Skeletal muscle tissue (tissue), 4 donors: ENCODE measurements around the gene THSD7A. TPM values are rescaled to one million over a fixed set of nuclear protein-coding genes. Genes with fewer than 3 reads are reported as not detected.

Experiments
- H3K27ac ChIP-seq: one replicate; pipeline ENCODE4 v1.7.0; 2013; ENCODE audit warnings: mild to moderate bottlenecking, low read depth, low read length, inconsistent platforms
- H3K27me3 ChIP-seq, 3 donors: one replicate each; pipeline ENCODE4 v1.7.0; 2013; ENCODE audit warnings: low read length in 3 of 3; ENCODE audit not compliant: control insufficient read depth in 3 of 3, insufficient read depth in 3 of 3
- H3K36me3 ChIP-seq, 3 donors: one replicate each; pipeline ENCODE4 v1.7.0; 2013; ENCODE audit warnings: low read length in 3 of 3; ENCODE audit not compliant: control insufficient read depth in 3 of 3, insufficient read depth in 3 of 3
- H3K4me1 ChIP-seq, 3 donors: one replicate each; pipeline ENCODE4 v1.7.0; 2013; ENCODE audit warnings: low read length in 3 of 3, mild to moderate bottlenecking in 3 of 3; ENCODE audit not compliant: control insufficient read depth in 3 of 3, insufficient read depth in 3 of 3
- H3K4me3 ChIP-seq, 3 donors: one replicate each; pipeline ENCODE4 v1.7.0; 2013; ENCODE audit warnings: low read length in 3 of 3
- H3K9ac ChIP-seq, 3 donors: one replicate each; pipeline ENCODE4 v1.7.0; 2013; ENCODE audit warnings: low read length in 3 of 3, mild to moderate bottlenecking in 3 of 3, moderate library complexity in 2 of 3, low read depth in 1 of 3
- H3K9me3 ChIP-seq, 3 donors: one replicate each; pipeline ENCODE4 v1.7.0; 2013; ENCODE audit warnings: low read length in 3 of 3; ENCODE audit not compliant: control insufficient read depth in 3 of 3
- total RNA-seq: library from RNA; depleted of rRNA; stranded (reverse); fragments of >200 nt; gene quantifications from one replicate; pipeline ENCODE4 v1.2.3, GENCODE V29; 2014
- donor health status: Osteomylitis.

The THSD7A gene
- total RNA-seq, 1 donor from 2014 or later = 4.7 TPM

- no peaks in the 10 kb centered on the region for H3K4me1 ChIP-seq
- H3K36me3 ChIP-seq = no peaks in the 10 kb centered on the region
- H3K27me3 ChIP-seq = no peaks in the 10 kb centered on the region
- no peaks in the 10 kb centered on the region for H3K9me3 ChIP-seq
- no peak overlapping the region for H3K9ac ChIP-seq
- H3K27ac ChIP-seq = no peak overlapping the region
- H3K4me3 ChIP-seq = no peak overlapping the region
Measured at GRCh38 chr7:11818281-11818680, 13.7 kb downstream of the THSD7A start.

GRCh38 chr7:11817111-11817740 lies 14.8 kb downstream of the THSD7A start:
- Histone ChIP-seq H3K4me1 (no peaks in the 10 kb centered on the region), H3K4me3 (no peak overlapping the region), H3K36me3 (no peaks in the 10 kb centered on the region), H3K27ac (no peak overlapping the region), H3K9me3 (no peaks in the 10 kb centered on the region), H3K27me3 (no peaks in the 10 kb centered on the region), H3K9ac (no peak overlapping the region)

GRCh38 chr7:11811709-11812108 lies 20.3 kb downstream of the THSD7A start:
- Histone ChIP-seq H3K27me3 (no peaks in the 10 kb centered on the region), H3K27ac (no peak overlapping the region), H3K9ac (no peak overlapping the region), H3K4me3 (no peak overlapping the region), H3K9me3 (no peaks in the 10 kb centered on the region), H3K36me3 (no peaks in the 10 kb centered on the region), H3K4me1 (no peaks in the 10 kb centered on the region)

DNA sequence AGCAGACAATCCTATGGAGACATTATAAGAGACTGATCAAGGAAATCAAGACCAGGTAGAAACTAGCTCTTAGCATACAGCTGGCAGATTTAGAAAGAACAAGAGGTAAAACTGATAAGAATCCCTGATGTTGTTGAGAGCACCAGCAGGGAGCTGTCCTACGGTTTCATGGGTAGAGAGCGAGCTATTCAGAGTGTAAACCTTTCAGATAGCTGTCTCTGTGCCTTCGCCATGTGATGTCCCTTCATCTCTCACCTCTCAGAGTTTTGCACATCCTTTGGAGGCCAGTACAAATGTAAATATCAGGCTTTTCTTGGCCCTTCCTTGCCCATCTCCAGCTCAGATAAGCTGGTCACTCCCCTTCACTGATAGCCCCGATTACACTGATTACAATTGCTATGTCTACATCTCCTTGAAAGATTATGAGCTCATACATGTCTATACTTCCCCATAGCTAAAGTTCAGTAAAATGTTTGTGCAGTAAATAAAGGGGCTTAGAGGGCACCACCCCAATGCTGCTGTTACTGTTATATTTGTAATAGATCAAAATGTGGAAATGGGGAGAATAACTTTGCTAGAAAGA lies 21.9 kb downstream of the THSD7A start:
- Histone ChIP-seq H3K9ac (no peak overlapping the region), H3K27ac (no peak overlapping the region), H3K9me3 (no peaks in the 10 kb centered on the region), H3K36me3 (no peaks in the 10 kb centered on the region), H3K4me3 (no peak overlapping the region), H3K4me1 (no peaks in the 10 kb centered on the region), H3K27me3 (no peaks in the 10 kb centered on the region)

- no peaks in the 10 kb centered on the region for H3K4me1 ChIP-seq
- no peaks in the 10 kb centered on the region for H3K27me3 ChIP-seq
- H3K36me3 ChIP-seq = no peaks in the 10 kb centered on the region
- no peaks in the 10 kb centered on the region for H3K9me3 ChIP-seq
- H3K27ac ChIP-seq = no peak overlapping the region
- H3K4me3 ChIP-seq = no peak overlapping the region
- H3K9ac ChIP-seq = no peak overlapping the region
Measured at GRCh38 chr7:11807000-11807399, 25.0 kb downstream of the THSD7A start.

GRCh38 chr7:11804621-11805020 lies 27.4 kb downstream of the THSD7A start:
- Histone ChIP-seq H3K9ac (no peak overlapping the region), H3K4me1 (no peaks in the 10 kb centered on the region), H3K4me3 (no peak overlapping the region), H3K27ac (no peak overlapping the region), H3K36me3 (no peaks in the 10 kb centered on the region), H3K9me3 (no peaks in the 10 kb centered on the region), H3K27me3 (no peaks in the 10 kb centered on the region)

- Histone ChIP-seq H3K27me3 (no peaks in the 10 kb centered on the region), H3K9me3 (no peaks in the 10 kb centered on the region), H3K4me1 (no peaks in the 10 kb centered on the region), H3K4me3 (no peak overlapping the region), H3K36me3 (no peaks in the 10 kb centered on the region), H3K27ac (no peak overlapping the region), H3K9ac (no peak overlapping the region)
Measured at GRCh38 chr7:11795231-11795630, 36.8 kb downstream of the THSD7A start.

DNA sequence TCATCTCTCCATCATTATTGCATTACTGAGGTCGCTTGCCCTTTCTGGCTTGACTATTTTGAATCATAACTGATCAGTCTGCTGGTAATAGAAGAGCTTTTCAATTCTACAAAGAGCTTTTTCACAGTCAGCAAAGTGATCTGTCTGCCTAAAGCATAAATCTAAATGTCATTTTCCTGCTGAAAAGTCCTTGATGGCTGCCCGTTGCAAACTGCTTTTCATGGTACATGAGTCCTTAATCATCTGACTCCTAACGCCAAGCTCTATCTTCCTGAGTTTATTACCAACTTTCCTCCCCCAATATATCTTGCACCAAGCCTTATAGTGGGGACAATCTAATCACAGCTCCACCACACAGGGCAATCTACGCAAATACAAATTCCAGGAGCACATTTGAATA lies 39.8 kb downstream of the THSD7A start:
- Histone ChIP-seq H3K36me3 (no peaks in the 10 kb centered on the region), H3K27me3 (no peaks in the 10 kb centered on the region), H3K9ac (no peak overlapping the region), H3K9me3 (no peaks in the 10 kb centered on the region), H3K4me1 (no peaks in the 10 kb centered on the region), H3K27ac (no peak overlapping the region), H3K4me3 (no peak overlapping the region)

- Histone ChIP-seq H3K4me1 (no peaks in the 10 kb centered on the region), H3K27me3 (no peaks in the 10 kb centered on the region), H3K4me3 (no peak overlapping the region), H3K36me3 (no peaks in the 10 kb centered on the region), H3K9ac (no peak overlapping the region), H3K9me3 (no peaks in the 10 kb centered on the region), H3K27ac (no peak overlapping the region)
Measured at GRCh38 chr7:11788568-11788967, 43.4 kb downstream of the THSD7A start.

- H3K4me3 ChIP-seq = no peak overlapping the region
- H3K36me3 ChIP-seq = no peaks in the 10 kb centered on the region
- no peak overlapping the region for H3K27ac ChIP-seq
- no peaks in the 10 kb centered on the region for H3K4me1 ChIP-seq
- no peak overlapping the region for H3K9ac ChIP-seq
- H3K9me3 ChIP-seq = no peaks in the 10 kb centered on the region
- H3K27me3 ChIP-seq = no peaks in the 10 kb centered on the region
Measured at GRCh38 chr7:11787534-11787933, 44.5 kb downstream of the THSD7A start.
